DND-41 (cell line): Measurements from ENCODE around the gene CSNK1A1L.

Experiments used
- ATAC-seq: fragments of 200-7000 bp; cut with Tn5 transposase; 3 replicates; pipeline ENCODE4 v1.9.1; 2021; ENCODE audit warnings: low read depth; ENCODE audit not compliant: insufficient read depth
- DNase-seq: peaks from one replicate; pipeline ENCODE4 v3.0.0-alpha.2; 2020
- H2AFZ ChIP-seq: 2 replicates; pipeline ENCODE4 v1.6.0; 2012; ENCODE audit warnings: low read depth, low read length
- H3K27ac ChIP-seq: 2 replicates; pipeline ENCODE4 v1.5.1; 2012; ENCODE audit warnings: low read length, inconsistent platforms
- H3K27me3 ChIP-seq: fragments of 200-600 bp; sonication (generic); 2 replicates; pipeline ENCODE4 v1.6.0; 2012; ENCODE audit warnings: low read length, mild to moderate bottlenecking, inconsistent platforms; ENCODE audit not compliant: insufficient read depth, poor library complexity
- H3K36me3 ChIP-seq: 2 replicates; pipeline ENCODE4 v1.5.1; 2012; ENCODE audit warnings: low read length, inconsistent platforms; ENCODE audit not compliant: insufficient read depth
- H3K4me1 ChIP-seq: 2 replicates; pipeline ENCODE4 v1.5.1; 2012; ENCODE audit warnings: mild to moderate bottlenecking, low read length; ENCODE audit not compliant: insufficient read depth
- H3K4me2 ChIP-seq: 2 replicates; pipeline ENCODE4 v1.6.0; 2012; ENCODE audit warnings: mild to moderate bottlenecking, moderate library complexity, low read length, inconsistent platforms; ENCODE audit not compliant: insufficient read depth
- H3K4me3 ChIP-seq, 2 experiments: fragments of 200-600 bp in 1 of 2; shearing (Covaris generic) in 1 of 2; 2 replicates each; pipeline ENCODE4 v1.5.1; 2012 to 2016; ENCODE audit warnings: inconsistent platforms in 2 of 2, low read length in 2 of 2, mild to moderate bottlenecking in 2 of 2, low read depth in 1 of 2, moderate library complexity in 1 of 2
- H3K79me2 ChIP-seq: 2 replicates; pipeline ENCODE4 v1.6.0; 2012; ENCODE audit warnings: low read length, inconsistent platforms; ENCODE audit not compliant: insufficient read depth
- H3K9ac ChIP-seq: 2 replicates; pipeline ENCODE4 v1.6.0; 2012; ENCODE audit warnings: low read depth, mild to moderate bottlenecking, inconsistent platforms, low read length, moderate library complexity
- H3K9me3 ChIP-seq: 2 replicates; pipeline ENCODE4 v1.5.1; 2012; ENCODE audit warnings: low read length, moderate library complexity, mild to moderate bottlenecking, inconsistent platforms; ENCODE audit not compliant: insufficient read depth, severe bottlenecking
- H4K20me1 ChIP-seq: 2 replicates; pipeline ENCODE4 v1.6.0; 2012; ENCODE audit warnings: low read length; ENCODE audit not compliant: insufficient read depth
- CTCF ChIP-seq: IDR thresholded peaks from 2 replicates; pipeline ENCODE4 v1.5.1; 2012; ENCODE audit warnings: borderline replicate concordance, low read length, moderate library complexity, mild to moderate bottlenecking; ENCODE audit not compliant: poor library complexity, severe bottlenecking; ENCODE audit errors: extremely low read depth
- EZH2 ChIP-seq: IDR thresholded peaks from 3 replicates; pipeline ENCODE4 v1.6.1; 2012; ENCODE audit warnings: borderline replicate concordance, low read depth, mild to moderate bottlenecking, moderate library complexity, low read length, inconsistent platforms; ENCODE audit not compliant: severe bottlenecking

CSNK1A1L gene

GRCh38 chr13:37143911-37144310, 38.4 kb upstream of the CSNK1A1L start:
- Histone ChIP-seq H3K36me3 (no peaks in the 10 kb centered on the region), H3K27me3 (no peaks in the 10 kb centered on the region), H3K27ac (no peak overlapping the region), H3K79me2 (no peaks in the 10 kb centered on the region), H3K9ac (no peak overlapping the region), H2AFZ (no peak overlapping the region), H3K4me2 (no peak overlapping the region), H4K20me1 (no peaks in the 10 kb centered on the region), H3K9me3 (no peaks in the 10 kb centered on the region), H3K4me3 (no peak overlapping the region), H3K4me1 (no peaks in the 10 kb centered on the region)
- no peak for DNase-seq
- TF ChIP-seq CTCF = no peak
- TF ChIP-seq EZH2 = no peak
- ATAC-seq = no peak

GRCh38 chr13:37142877-37143276, 37.4 kb upstream of the CSNK1A1L start:
- no peak overlapping the region for H3K4me3 ChIP-seq
- no peak for TF ChIP-seq EZH2
- no peak for TF ChIP-seq CTCF
- H3K9me3 ChIP-seq = no peaks in the 10 kb centered on the region
- no peaks in the 10 kb centered on the region for H4K20me1 ChIP-seq
- H3K9ac ChIP-seq = no peak overlapping the region
- H3K27me3 ChIP-seq = no peaks in the 10 kb centered on the region
- H3K4me1 ChIP-seq = no peaks in the 10 kb centered on the region
- H3K4me2 ChIP-seq = no peak overlapping the region
- no peak overlapping the region for H2AFZ ChIP-seq
- no peaks in the 10 kb centered on the region for H3K36me3 ChIP-seq
- H3K27ac ChIP-seq = no peak overlapping the region
- DNase-seq = no peak
- H3K79me2 ChIP-seq = no peaks in the 10 kb centered on the region
- ATAC-seq = no peak

GRCh38 chr13:37141011-37141410, 35.5 kb upstream of the CSNK1A1L start:
- Histone ChIP-seq H3K79me2 (no peaks in the 10 kb centered on the region), H3K4me3 (no peak overlapping the region), H3K4me1 (no peaks in the 10 kb centered on the region), H3K4me2 (no peak overlapping the region), H3K36me3 (no peaks in the 10 kb centered on the region), H3K9ac (no peak overlapping the region), H3K27me3 (no peaks in the 10 kb centered on the region), H3K9me3 (no peaks in the 10 kb centered on the region), H3K27ac (no peak overlapping the region), H2AFZ (no peak overlapping the region), H4K20me1 (no peaks in the 10 kb centered on the region)
- DNase-seq (no peak), ATAC-seq (no peak)
- no peak for TF ChIP-seq EZH2
- no peak for TF ChIP-seq CTCF

GRCh38 chr13:37139356-37139755, 33.9 kb upstream of the CSNK1A1L start:
- Histone ChIP-seq H3K9me3 (no peaks in the 10 kb centered on the region), H2AFZ (no peak overlapping the region), H3K27me3 (no peaks in the 10 kb centered on the region), H4K20me1 (no peaks in the 10 kb centered on the region), H3K79me2 (no peaks in the 10 kb centered on the region), H3K36me3 (no peaks in the 10 kb centered on the region), H3K4me2 (no peak overlapping the region), H3K4me1 (no peaks in the 10 kb centered on the region), H3K4me3 (no peak overlapping the region), H3K9ac (no peak overlapping the region), H3K27ac (no peak overlapping the region)
- no peak for TF ChIP-seq CTCF
- TF ChIP-seq EZH2 = no peak
- DNase-seq = no peak
- ATAC-seq = no peak
